Regular cardiac myocyte (primary cell): ENCODE results near the gene LCMT1. TPM values are rescaled to one million over a fixed set of nuclear protein-coding genes. Genes with fewer than 3 reads are reported as not detected.

Source experiments
- total RNA-seq: library from RNA; depleted of rRNA; stranded (reverse); fragments of >200 nt; gene quantifications from 2 replicates; pipeline ENCODE4 v1.2.3, GENCODE V29; 2014

The LCMT1 gene
- 47.7 and 72.7 TPM in 2 replicates for total RNA-seq

GRCh38 chr16:25111403-25112166, at the start of gene LCMT1:
TSS of gene LCMT1 (plus strand) at chr16:25111742. CDS start at chr16:25111884, 142 bp downstream.

Other genes with a start within 250 kb of the LCMT1 start
- 13.5 and 15.7 TPM in 2 replicates for gene ARHGAP17, start 96.4 kb upstream of the LCMT1 start, total RNA-seq
- not detected in 2 replicates for gene AQP8, start 105.2 kb downstream of the LCMT1 start, total RNA-seq
- 2.8 and 3.3 TPM in 2 replicates for gene ZKSCAN2, start 146.1 kb downstream of the LCMT1 start, total RNA-seq